Keratinocyte (primary cell): ENCODE data around the gene ANKMY1.

Source experiments
- EZH2 ChIP-seq: IDR thresholded peaks from one replicate; pipeline ENCODE4 v1.6.1; 2012; ENCODE audit warnings: inconsistent platforms, mild to moderate bottlenecking, low read length, moderate library complexity
- TF ChIP-seq, protein P1 (sequence below), 3 experiments: IDR thresholded peaks in 1 of 3; conservative IDR thresholded peaks in 1 of 3; optimal IDR thresholded peaks in 1 of 3; 2 replicates in 2 of 3; 3 replicates in 1 of 3; pipeline versions ENCODE3 to v1.5.1; 2011; ENCODE audit warnings: low read length in 3 of 3, mild to moderate bottlenecking in 3 of 3, moderate library complexity in 2 of 3, control low read depth in 1 of 3, inconsistent platforms in 1 of 3; ENCODE audit not compliant: insufficient read depth in 2 of 3; ENCODE audit errors: extremely low read depth in 1 of 3

DNA sequence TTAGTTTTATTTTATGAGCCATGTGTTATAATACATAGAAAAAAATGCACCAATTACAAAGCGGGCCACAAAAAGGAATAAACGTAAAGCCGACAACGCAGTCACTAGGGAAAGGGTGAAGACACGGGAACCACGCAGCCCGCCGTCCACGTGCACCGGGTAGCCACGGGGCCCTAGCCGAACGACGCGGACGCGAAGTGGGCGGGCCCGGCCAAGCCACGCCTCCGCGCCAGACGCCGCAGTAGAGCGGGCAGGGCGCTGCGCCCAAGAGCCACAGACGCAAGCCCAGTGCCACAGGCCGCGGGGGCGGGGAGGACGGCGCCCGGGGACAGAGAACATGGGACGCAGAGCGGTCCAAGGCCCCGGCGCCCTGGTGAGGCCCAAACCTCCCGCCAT, 2.3 kb upstream of the ANKMY1 start, which contains the start of gene DUSP28:
- TF ChIP-seq, protein P1, sequence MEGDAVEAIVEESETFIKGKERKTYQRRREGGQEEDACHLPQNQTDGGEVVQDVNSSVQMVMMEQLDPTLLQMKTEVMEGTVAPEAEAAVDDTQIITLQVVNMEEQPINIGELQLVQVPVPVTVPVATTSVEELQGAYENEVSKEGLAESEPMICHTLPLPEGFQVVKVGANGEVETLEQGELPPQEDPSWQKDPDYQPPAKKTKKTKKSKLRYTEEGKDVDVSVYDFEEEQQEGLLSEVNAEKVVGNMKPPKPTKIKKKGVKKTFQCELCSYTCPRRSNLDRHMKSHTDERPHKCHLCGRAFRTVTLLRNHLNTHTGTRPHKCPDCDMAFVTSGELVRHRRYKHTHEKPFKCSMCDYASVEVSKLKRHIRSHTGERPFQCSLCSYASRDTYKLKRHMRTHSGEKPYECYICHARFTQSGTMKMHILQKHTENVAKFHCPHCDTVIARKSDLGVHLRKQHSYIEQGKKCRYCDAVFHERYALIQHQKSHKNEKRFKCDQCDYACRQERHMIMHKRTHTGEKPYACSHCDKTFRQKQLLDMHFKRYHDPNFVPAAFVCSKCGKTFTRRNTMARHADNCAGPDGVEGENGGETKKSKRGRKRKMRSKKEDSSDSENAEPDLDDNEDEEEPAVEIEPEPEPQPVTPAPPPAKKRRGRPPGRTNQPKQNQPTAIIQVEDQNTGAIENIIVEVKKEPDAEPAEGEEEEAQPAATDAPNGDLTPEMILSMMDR (optimal IDR thresholded peaks at IDR 0.05 in 1 of 3, IDR thresholded peaks at IDR 0.05 in 1 of 3, conservative IDR thresholded peaks at IDR 0.05 in 1 of 3; ENCODE audit: extremely low read depth in 1 of 3, insufficient read depth in 2 of 3, low read length in 3 of 3), result no peak
- TF ChIP-seq EZH2, result no peak
